ENCODE results near the gene CT45A9. TPM values are rescaled to one million over a fixed set of nuclear protein-coding genes. Genes with fewer than 3 reads are reported as not detected.

Gene CT45A9
- total and polyA plus RNA-seq, 2 donors (not counting 3 experiments of a cell fraction or from before 2014, with no cell fraction given), result not detected

DNA sequence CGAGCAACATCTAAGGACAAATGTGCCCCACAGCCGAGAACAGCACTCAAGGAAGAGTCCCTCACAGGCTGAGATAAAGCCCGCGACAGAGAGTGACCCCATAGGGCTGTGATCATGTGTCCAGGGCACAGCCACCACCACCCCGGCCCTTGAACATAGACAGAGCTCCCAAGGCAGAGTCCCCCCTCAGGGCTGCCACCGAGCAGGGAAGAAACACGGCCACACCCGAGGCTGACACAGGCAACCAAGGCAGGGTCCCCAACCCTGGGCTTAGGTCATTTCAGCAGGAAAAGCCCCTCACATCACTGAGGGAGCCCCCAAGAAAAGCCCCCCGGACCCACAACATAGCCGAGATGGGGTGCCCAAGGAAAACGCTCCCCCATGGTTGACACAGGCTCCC lies 21.2 kb upstream of the CT45A9 start:
- Histone ChIP-seq H3K4me1 (ENCODE audit: control insufficient read depth, extremely low read depth, insufficient read depth, low read length) (no peaks in the 10 kb centered on the region), H3K9me1 (replicated peaks; ENCODE audit: control insufficient read depth, extremely low read depth, insufficient read depth, low read length) (no peaks in the 10 kb centered on the region), H3K9me3 (replicated peaks; ENCODE audit: control insufficient read depth, insufficient read depth, low read length) (no peaks in the 10 kb centered on the region), H3K4me3 (replicated peaks in 1 of 3; ENCODE audit: insufficient read depth in 1 of 3, low read depth in 1 of 3, low read length in 3 of 3) (no peak overlapping the region), H4K20me1 (replicated peaks; ENCODE audit: control insufficient read depth, extremely low read depth, insufficient read depth, low read length) (no peaks in the 10 kb centered on the region), H3K79me2 (ENCODE audit: control insufficient read depth, insufficient read depth, low read length) (no peaks in the 10 kb centered on the region), H3K36me3 (ENCODE audit: control insufficient read depth in 2 of 2, extremely low read depth in 1 of 2, insufficient read depth in 2 of 2, low read length in 2 of 2) (no peaks in the 10 kb centered on the region), H2AFZ (ENCODE audit: low read depth, low read length) (no peak overlapping the region), H3K27ac (ENCODE audit: insufficient read depth, low read depth, low read length) (no peak overlapping the region), H3K4me2 (ENCODE audit: insufficient read depth, low read length) (no peak overlapping the region), H3K27me3 (ENCODE audit: control insufficient read depth in 2 of 2, insufficient read depth in 2 of 2, low read length in 2 of 2) (no peaks in the 10 kb centered on the region), H3K9ac (replicated peaks; ENCODE audit: extremely low read depth, insufficient read depth, low read length) (no peak overlapping the region)
- DNase-seq (ENCODE audit: low read depth, low spot score), result no peak
- BruUV-seq (replicated peaks), result no TSS peak
- TF ChIP-seq GATA2 (IDR thresholded peaks at IDR 0.05; ENCODE audit: insufficient read depth, insufficient read length, low read depth, low read length), result no peak
- TF ChIP-seq, protein P1, sequence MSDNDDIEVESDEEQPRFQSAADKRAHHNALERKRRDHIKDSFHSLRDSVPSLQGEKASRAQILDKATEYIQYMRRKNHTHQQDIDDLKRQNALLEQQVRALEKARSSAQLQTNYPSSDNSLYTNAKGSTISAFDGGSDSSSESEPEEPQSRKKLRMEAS (IDR thresholded peaks at IDR 0.05; ENCODE audit: insufficient read depth, insufficient read length), result no peak
- TF ChIP-seq POLR2AphosphoS5 (IDR thresholded peaks at IDR 0.05; ENCODE audit: insufficient read depth, low read depth, low read length), result no peak
- TF ChIP-seq EZH2 (IDR thresholded peaks at IDR 0.05; ENCODE audit: borderline replicate concordance, low read depth, low read length, severe bottlenecking), result no peak
- TF ChIP-seq, protein P2, sequence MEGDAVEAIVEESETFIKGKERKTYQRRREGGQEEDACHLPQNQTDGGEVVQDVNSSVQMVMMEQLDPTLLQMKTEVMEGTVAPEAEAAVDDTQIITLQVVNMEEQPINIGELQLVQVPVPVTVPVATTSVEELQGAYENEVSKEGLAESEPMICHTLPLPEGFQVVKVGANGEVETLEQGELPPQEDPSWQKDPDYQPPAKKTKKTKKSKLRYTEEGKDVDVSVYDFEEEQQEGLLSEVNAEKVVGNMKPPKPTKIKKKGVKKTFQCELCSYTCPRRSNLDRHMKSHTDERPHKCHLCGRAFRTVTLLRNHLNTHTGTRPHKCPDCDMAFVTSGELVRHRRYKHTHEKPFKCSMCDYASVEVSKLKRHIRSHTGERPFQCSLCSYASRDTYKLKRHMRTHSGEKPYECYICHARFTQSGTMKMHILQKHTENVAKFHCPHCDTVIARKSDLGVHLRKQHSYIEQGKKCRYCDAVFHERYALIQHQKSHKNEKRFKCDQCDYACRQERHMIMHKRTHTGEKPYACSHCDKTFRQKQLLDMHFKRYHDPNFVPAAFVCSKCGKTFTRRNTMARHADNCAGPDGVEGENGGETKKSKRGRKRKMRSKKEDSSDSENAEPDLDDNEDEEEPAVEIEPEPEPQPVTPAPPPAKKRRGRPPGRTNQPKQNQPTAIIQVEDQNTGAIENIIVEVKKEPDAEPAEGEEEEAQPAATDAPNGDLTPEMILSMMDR (IDR thresholded peaks at IDR 0.05; ENCODE audit: extremely low read depth in 1 of 2, insufficient read depth in 1 of 2, low read depth in 1 of 2, low read length in 2 of 2), result no peak
- TF ChIP-seq JUN (IDR thresholded peaks at IDR 0.05; ENCODE audit: borderline replicate concordance, insufficient read depth, insufficient read length, low read depth), result no peak
- no peak for TF ChIP-seq MYC (IDR thresholded peaks at IDR 0.05; ENCODE audit: low read depth, low read length)
- TF ChIP-seq POLR2A (IDR thresholded peaks at IDR 0.05; ENCODE audit: low read depth, low read length), result no peak
- TF ChIP-seq FOS (IDR thresholded peaks at IDR 0.05; ENCODE audit: borderline replicate concordance, insufficient read depth, low read length), result no peak
- dilution Hi-C loops (cut with MboI; ENCODE audit: extremely low pct_ligation_motif_present, low sequenced_read_pairs), result no loop called here
- no peak for FAIRE-seq
- POLR2A ChIA-PET, result no interaction called here
- intact Hi-C loops (cut with micrococcal nuclease), result no loop called here
- CTCF ChIA-PET, result no interaction called here
